GM12864 (cell line): Measurements from ENCODE around the gene ABHD5.

ENCODE experiments used
- DNase-seq: peaks from one replicate; pipeline ENCODE4 v3.0.0-alpha.2; 2011; ENCODE audit warnings: low read depth
- H3K4me3 ChIP-seq: 2 replicates; pipeline ENCODE4 v1.5.1; 2011; ENCODE audit warnings: mild to moderate bottlenecking, low read depth, low read length, control low read depth
- TF ChIP-seq, protein P1 (sequence below): IDR thresholded peaks from 2 replicates; pipeline ENCODE4 v1.5.1; 2011; ENCODE audit warnings: low read depth, mild to moderate bottlenecking, moderate library complexity, low read length, control low read depth, inconsistent platforms; ENCODE audit errors: missing control alignments

ABHD5 gene

DNA sequence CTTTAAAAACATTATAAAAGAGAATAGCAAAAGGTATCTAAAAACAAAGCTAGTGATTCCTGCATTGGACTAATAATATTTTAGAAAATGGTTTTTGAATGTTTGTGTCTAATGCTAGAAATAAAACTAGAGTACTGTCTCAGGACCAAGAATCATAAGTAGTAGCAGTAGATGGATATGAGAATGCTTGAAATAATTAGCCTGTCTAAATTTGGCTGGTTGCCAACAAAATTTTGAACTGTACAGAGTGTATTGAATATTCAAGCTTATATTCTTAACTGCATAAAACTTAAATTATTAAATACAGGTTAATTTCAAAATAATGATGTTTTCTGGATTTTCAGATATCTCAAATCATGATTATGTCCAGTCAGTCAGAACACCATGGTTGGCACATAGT is 14.0 kb downstream of the ABHD5 start:
- no peak overlapping the region for H3K4me3 ChIP-seq
- DNase-seq = no peak
- TF ChIP-seq, protein P1, sequence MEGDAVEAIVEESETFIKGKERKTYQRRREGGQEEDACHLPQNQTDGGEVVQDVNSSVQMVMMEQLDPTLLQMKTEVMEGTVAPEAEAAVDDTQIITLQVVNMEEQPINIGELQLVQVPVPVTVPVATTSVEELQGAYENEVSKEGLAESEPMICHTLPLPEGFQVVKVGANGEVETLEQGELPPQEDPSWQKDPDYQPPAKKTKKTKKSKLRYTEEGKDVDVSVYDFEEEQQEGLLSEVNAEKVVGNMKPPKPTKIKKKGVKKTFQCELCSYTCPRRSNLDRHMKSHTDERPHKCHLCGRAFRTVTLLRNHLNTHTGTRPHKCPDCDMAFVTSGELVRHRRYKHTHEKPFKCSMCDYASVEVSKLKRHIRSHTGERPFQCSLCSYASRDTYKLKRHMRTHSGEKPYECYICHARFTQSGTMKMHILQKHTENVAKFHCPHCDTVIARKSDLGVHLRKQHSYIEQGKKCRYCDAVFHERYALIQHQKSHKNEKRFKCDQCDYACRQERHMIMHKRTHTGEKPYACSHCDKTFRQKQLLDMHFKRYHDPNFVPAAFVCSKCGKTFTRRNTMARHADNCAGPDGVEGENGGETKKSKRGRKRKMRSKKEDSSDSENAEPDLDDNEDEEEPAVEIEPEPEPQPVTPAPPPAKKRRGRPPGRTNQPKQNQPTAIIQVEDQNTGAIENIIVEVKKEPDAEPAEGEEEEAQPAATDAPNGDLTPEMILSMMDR = no peak

GRCh38 chr3:43706342-43706741 is 15.6 kb downstream of the ABHD5 start:
- TF ChIP-seq, protein P1 = no peak
- H3K4me3 ChIP-seq = no peak overlapping the region
- DNase-seq = no peak

GRCh38 chr3:43707266-43707665 is 16.5 kb downstream of the ABHD5 start:
- DNase-seq = no peak
- H3K4me3 ChIP-seq = no peak overlapping the region
- TF ChIP-seq, protein P1 = no peak

GRCh38 chr3:43707998-43708397 is 17.3 kb downstream of the ABHD5 start:
- TF ChIP-seq, protein P1 = no peak
- no peak for DNase-seq
- no peak overlapping the region for H3K4me3 ChIP-seq

- DNase-seq = no peak
Measured at GRCh38 chr3:43709022-43709421, 18.3 kb downstream of the ABHD5 start.

DNA sequence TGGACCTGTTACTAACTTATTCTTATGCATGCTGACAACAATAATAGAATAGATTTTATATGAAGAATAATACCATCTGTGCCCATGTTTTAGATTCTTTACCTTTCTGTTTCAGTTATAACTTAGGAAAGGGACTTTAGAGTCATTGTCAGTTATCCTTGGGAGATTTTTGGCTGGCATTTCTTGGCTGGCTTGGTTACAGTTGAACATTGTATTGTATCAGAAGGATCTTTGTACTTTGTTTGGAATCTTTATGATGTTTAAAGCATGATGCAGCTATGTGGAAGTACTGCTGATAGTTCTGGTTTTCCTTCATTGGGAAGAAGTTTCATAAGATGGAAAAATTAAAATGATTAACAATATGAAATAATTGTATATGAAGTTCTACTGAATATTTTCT is 19.9 kb downstream of the ABHD5 start:
- DNase-seq = no peak
- TF ChIP-seq, protein P1 = no peak
- H3K4me3 ChIP-seq = no peak overlapping the region

More at GRCh38 chr3:43709022-43709421, 18.3 kb downstream of the ABHD5 start:
- no peak overlapping the region for H3K4me3 ChIP-seq
- TF ChIP-seq, protein P1 = no peak

DNA sequence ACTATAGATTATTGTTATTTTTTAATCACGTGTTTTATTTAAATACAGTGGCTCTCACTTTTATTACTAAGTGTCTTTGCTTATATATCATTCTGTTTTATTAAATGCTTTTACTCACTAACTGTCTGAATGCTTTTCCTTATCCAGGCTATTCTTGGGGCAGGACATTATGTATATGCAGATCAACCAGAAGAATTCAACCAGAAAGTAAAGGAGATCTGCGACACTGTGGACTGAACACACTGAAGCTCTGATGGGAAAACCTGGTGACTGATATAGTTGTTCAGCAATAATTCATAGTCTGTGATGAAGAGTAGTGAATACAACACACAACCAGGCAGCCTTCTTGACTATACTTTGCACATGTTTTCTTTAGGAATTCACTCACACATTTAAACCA is 27.6 kb downstream of the ABHD5 start:
- TF ChIP-seq, protein P1 = no peak
- no peak for DNase-seq
- H3K4me3 ChIP-seq = no peak overlapping the region
